GM23248 (cell line): Measurements from ENCODE around the gene SCYL2.
"Not testable (repeated sequence)": the region's sequence is repeated elsewhere in the genome, so short reads cannot be mapped to it uniquely, and the experiment has no call there.

Source experiments
- EZH2 ChIP-seq: fragments of 200-600 bp; sonication (generic); IDR thresholded peaks from 2 replicates; pipeline ENCODE4 v1.6.1; 2018; ENCODE audit warnings: antibody characterized with exemption, mild to moderate bottlenecking; ENCODE audit not compliant: insufficient read depth, poor library complexity, severe bottlenecking
- EZH2phosphoT487 ChIP-seq: fragments of 200-600 bp; sonication (generic); IDR thresholded peaks from 2 replicates; pipeline ENCODE4 v1.6.1; 2018; ENCODE audit warnings: antibody characterized with exemption, moderate library complexity, mild to moderate bottlenecking, low read depth; ENCODE audit not compliant: insufficient read depth

GRCh38 chr12:100284556-100284955, 17.6 kb downstream of the SCYL2 start:
- TF ChIP-seq EZH2phosphoT487, EZH2: not testable (repeated sequence)
